Occipital lobe (tissue), 2 donors: ENCODE data around the gene CD19. TPM values are rescaled to one million over a fixed set of nuclear protein-coding genes. Genes with fewer than 3 reads are reported as not detected.

Experiments
- DNase-seq: peaks from one replicate; lab custom pipeline; 2025; lab: John Stamatoyannopoulos, UW
- total RNA-seq: library from RNA; depleted of rRNA; stranded (reverse); fragments of >200 nt; gene quantifications from one replicate; pipeline ENCODE4 v1.2.3, GENCODE V29; 2014

CD19 gene
- total RNA-seq, 1 donor from 2014 or later, result not detected

- no peak for DNase-seq
Observed at GRCh38 chr16:28980929-28981328, 49.2 kb downstream of the CD19 start.

GRCh38 chr16:28981517-28981916 lies 49.7 kb downstream of the CD19 start:
- DNase-seq, result no peak

- DNase-seq, result no peak
Observed at GRCh38 chr16:28982418-28982817, 50.6 kb downstream of the CD19 start.

- DNase-seq, result no peak
Observed at GRCh38 chr16:28982949-28983348, 51.2 kb downstream of the CD19 start.

GRCh38 chr16:28983644-28984043 lies 51.9 kb downstream of the CD19 start:
- DNase-seq, result no peak

GRCh38 chr16:28984091-28984490 lies 52.3 kb downstream of the CD19 start:
- no peak for DNase-seq

- no peak for DNase-seq
Observed at GRCh38 chr16:28984619-28985135, 52.9 kb downstream of the CD19 start, which contains the start of gene LAT. LAT (plus strand) TSS chr16:28985052; CDS start chr16:28985418, 366 bp downstream.

GRCh38 chr16:28985211-28986041 lies 53.7 kb downstream of the CD19 start:
- DNase-seq, result no peak

- no peak for DNase-seq
Observed at GRCh38 chr16:28986046-28986445, 54.3 kb downstream of the CD19 start.

- no peak for DNase-seq
Observed at GRCh38 chr16:28986492-28986891, 54.7 kb downstream of the CD19 start.

- DNase-seq, result no peak
Observed at GRCh38 chr16:28987170-28987853, 55.5 kb downstream of the CD19 start.

Other genes with a start within 250 kb of the CD19 start
- 93.7 TPM for gene EIF3C, start 220.5 kb upstream of the CD19 start, total RNA-seq
- 3.1 TPM for gene NPIPB9, start 180.2 kb upstream of the CD19 start, total RNA-seq
- gene ATXN2L, start 109.0 kb upstream of the CD19 start, total RNA-seq, result 19.2 TPM
- 56.6 TPM for gene TUFM, start 85.6 kb upstream of the CD19 start, total RNA-seq
- 15.1 TPM for gene SH2B1, start 68.1 kb upstream of the CD19 start, total RNA-seq
- gene ATP2A1, start 53.5 kb upstream of the CD19 start, total RNA-seq, result 0.16 TPM
- 17.8 TPM for gene RABEP2, start 6.7 kb upstream of the CD19 start, total RNA-seq
- 19.8 TPM for gene NFATC2IP, start 19.0 kb downstream of the CD19 start, total RNA-seq
- gene SPNS1, start 42.8 kb downstream of the CD19 start, total RNA-seq, result 17.8 TPM
- 0.62 TPM for gene LAT, start 53.1 kb downstream of the CD19 start, total RNA-seq